ENCODE data around the gene GTF2H2C. TPM values are rescaled to one million over a fixed set of nuclear protein-coding genes. Genes with fewer than 3 reads are reported as not detected.
"Not testable (repeated sequence)": the region's sequence is repeated elsewhere in the genome, so short reads cannot be mapped to it uniquely, and the experiment has no call there.

Gene GTF2H2C
- total RNA-seq (10 to 100 TPM; 32.0 to 83.4 TPM), polyA plus RNA-seq (10 to 100 TPM; 18.3 to 21.4 TPM)
- long read RNA-seq, donor 1, partial matches to known transcripts: 0 of 2 reads
- long read RNA-seq, donor 1, other reads (novel, unspliced or antisense): 0 of 2 reads
- long read RNA-seq, donor 2: 0 reads
- long read RNA-seq, donor 3, partial matches to known transcripts: 0 of 2 reads
- long read RNA-seq, donor 3, other reads (novel, unspliced or antisense): 0 of 2 reads
- long read RNA-seq, donor 4, partial matches to known transcripts: 0 of 1 reads
- long read RNA-seq, donor 4, other reads (novel, unspliced or antisense): 0 of 1 reads
- long read RNA-seq, donor 5, partial matches to known transcripts: 0 of 8 reads
- long read RNA-seq, donor 5, other reads (novel, unspliced or antisense): 0 of 8 reads

DNA sequence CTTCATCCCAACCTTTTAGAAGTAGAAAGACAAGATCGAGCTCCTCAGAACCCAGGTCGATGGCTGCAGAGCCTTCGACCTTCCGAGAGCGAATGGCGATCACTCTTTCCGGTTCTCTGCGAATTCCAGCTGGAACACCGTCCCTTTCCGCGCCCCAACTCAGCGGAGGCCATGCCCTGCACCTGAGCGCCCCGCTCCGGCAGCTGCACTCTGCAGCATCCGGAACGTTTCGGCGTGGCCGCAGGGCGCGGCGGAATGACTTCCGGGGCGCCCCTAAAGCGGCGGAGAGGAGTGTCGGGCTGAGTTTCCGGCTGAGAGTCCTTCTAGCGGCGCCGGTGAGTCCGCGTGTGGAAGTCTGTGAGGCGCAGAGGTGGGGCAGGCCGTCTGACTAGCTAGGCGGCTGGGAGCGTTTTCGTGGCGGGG, at the start of gene GTF2H2C:
Gene GTF2H2C, plus strand, starts transcription at position 284 of the 423 bp plus-strand sequence. CDS start 4,942 bp downstream, outside the sequence.
- H3K9me3 ChIP-seq (ENCODE audit: control insufficient read depth in 4 of 4, insufficient read depth in 3 of 4, low read length in 3 of 4); H3K36me3 ChIP-seq (ENCODE audit: control insufficient read depth in 4 of 4, insufficient read depth in 4 of 4, low read length in 4 of 4); H3K27me3 ChIP-seq (ENCODE audit: control insufficient read depth in 3 of 3, insufficient read depth in 3 of 3, low read length in 2 of 3); H3K4me1 ChIP-seq (ENCODE audit: control insufficient read depth in 5 of 5, insufficient read depth in 5 of 5, low read length in 5 of 5): not testable (repeated sequence)
- ATAC-seq (ENCODE audit: insufficient read depth, low FRiP score) (peak; percentile 95), DNase-seq (peak; percentile 71 to 81 (median 77))
- TF ChIP-seq, protein P1, sequence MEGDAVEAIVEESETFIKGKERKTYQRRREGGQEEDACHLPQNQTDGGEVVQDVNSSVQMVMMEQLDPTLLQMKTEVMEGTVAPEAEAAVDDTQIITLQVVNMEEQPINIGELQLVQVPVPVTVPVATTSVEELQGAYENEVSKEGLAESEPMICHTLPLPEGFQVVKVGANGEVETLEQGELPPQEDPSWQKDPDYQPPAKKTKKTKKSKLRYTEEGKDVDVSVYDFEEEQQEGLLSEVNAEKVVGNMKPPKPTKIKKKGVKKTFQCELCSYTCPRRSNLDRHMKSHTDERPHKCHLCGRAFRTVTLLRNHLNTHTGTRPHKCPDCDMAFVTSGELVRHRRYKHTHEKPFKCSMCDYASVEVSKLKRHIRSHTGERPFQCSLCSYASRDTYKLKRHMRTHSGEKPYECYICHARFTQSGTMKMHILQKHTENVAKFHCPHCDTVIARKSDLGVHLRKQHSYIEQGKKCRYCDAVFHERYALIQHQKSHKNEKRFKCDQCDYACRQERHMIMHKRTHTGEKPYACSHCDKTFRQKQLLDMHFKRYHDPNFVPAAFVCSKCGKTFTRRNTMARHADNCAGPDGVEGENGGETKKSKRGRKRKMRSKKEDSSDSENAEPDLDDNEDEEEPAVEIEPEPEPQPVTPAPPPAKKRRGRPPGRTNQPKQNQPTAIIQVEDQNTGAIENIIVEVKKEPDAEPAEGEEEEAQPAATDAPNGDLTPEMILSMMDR (IDR thresholded peaks at IDR 0.05; ENCODE audit: control extremely low read depth, extremely low read depth): peak; percentile 18
- 0 to 1% methylated on average over 35 to 40 of the region's 40 CpGs for WGBS, 2 donors
- Histone ChIP-seq H3K9ac (ENCODE audit: insufficient read depth in 1 of 2, low read length in 2 of 2) (peak within 1 kb of the TSS in 1 of 2 donors; percentile 61), H3K4me3 (peak within 1 kb of the TSS; percentile 45), H3K27ac (ENCODE audit: low read depth in 1 of 2, low read length in 1 of 2) (peak within 1 kb of the TSS; percentile 53 to 70)

- DNase-seq (no peak), ATAC-seq (ENCODE audit: insufficient read depth, low FRiP score) (no peak)
- Histone ChIP-seq H3K36me3 (ENCODE audit: control insufficient read depth in 4 of 4, insufficient read depth in 4 of 4, low read length in 4 of 4) (no peaks in the 10 kb centered on the region), H3K27me3 (ENCODE audit: control insufficient read depth in 3 of 3, insufficient read depth in 3 of 3, low read length in 2 of 3) (no peaks in the 10 kb centered on the region), H3K27ac (ENCODE audit: low read depth in 1 of 2, low read length in 1 of 2) (no peak overlapping the region), H3K4me1 (ENCODE audit: control insufficient read depth in 5 of 5, insufficient read depth in 5 of 5, low read length in 5 of 5) (peaks cover 0 to 3% (median 0%) of the 10 kb centered on the region in 5 donors), H3K9ac (ENCODE audit: insufficient read depth in 1 of 2, low read length in 2 of 2) (no peak overlapping the region), H3K4me3 (no peak overlapping the region), H3K9me3 (ENCODE audit: control insufficient read depth in 4 of 4, insufficient read depth in 3 of 4, low read length in 3 of 4) (no peaks in the 10 kb centered on the region)
- TF ChIP-seq, protein P1 (IDR thresholded peaks at IDR 0.05; ENCODE audit: control extremely low read depth, extremely low read depth): no peak
- 92 to 97% methylated on average over 2 of the region's 2 CpGs for WGBS, 2 donors
These were observed 49.3 kb upstream of the GTF2H2C start for GRCh38 chr5:69510694-69511093.

DNA sequence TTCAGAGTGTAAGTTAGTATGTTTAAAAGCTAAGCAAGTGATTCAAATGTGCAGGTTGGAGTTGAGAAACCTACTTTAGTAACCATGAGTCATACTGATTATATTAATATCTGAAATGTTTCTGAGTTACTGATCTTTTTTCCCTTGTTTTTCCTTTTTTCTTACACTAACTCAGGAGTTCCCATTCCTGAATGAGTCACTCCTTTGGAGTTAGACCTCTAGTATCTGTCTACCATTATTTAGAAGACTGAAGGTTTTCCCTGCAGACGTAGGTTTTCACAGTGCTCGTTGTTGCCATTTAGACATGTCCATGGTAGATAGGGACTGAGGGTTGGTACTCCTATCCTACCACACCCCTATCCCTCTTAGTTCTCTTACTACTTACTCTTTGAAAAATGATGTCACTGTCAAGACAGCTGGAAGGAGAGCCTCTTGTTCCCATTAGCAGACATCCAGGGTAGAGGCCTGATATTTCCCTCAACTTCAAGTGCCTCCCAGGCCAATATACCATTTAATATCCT, 47.2 kb upstream of the GTF2H2C start:
- ATAC-seq (ENCODE audit: insufficient read depth, low FRiP score) (peak; percentile 38), DNase-seq (no peak)
- WGBS, 2 donors: 83 to 89% methylated on average over 2 of the region's 2 CpGs
- TF ChIP-seq, protein P1 (IDR thresholded peaks at IDR 0.05; ENCODE audit: control extremely low read depth, extremely low read depth): no peak
- no peaks in the 10 kb centered on the region for H3K27me3 ChIP-seq (ENCODE audit: control insufficient read depth in 3 of 3, insufficient read depth in 3 of 3, low read length in 2 of 3)
- no peak overlapping the region for H3K4me3 ChIP-seq
- H3K9ac ChIP-seq (ENCODE audit: insufficient read depth in 1 of 2, low read length in 2 of 2): no peak overlapping the region
- no peaks in the 10 kb centered on the region for H3K9me3 ChIP-seq (ENCODE audit: control insufficient read depth in 4 of 4, insufficient read depth in 3 of 4, low read length in 3 of 4)
- peaks cover 0 to 5% (median under 1%) of the 10 kb centered on the region in 5 donors for H3K4me1 ChIP-seq (ENCODE audit: control insufficient read depth in 5 of 5, insufficient read depth in 5 of 5, low read length in 5 of 5)
- no peaks in the 10 kb centered on the region for H3K36me3 ChIP-seq (ENCODE audit: control insufficient read depth in 4 of 4, insufficient read depth in 4 of 4, low read length in 4 of 4)
- peak overlapping the region in 1 of 2 donors; percentile 63 for H3K27ac ChIP-seq (ENCODE audit: low read depth in 1 of 2, low read length in 1 of 2)

DNA sequence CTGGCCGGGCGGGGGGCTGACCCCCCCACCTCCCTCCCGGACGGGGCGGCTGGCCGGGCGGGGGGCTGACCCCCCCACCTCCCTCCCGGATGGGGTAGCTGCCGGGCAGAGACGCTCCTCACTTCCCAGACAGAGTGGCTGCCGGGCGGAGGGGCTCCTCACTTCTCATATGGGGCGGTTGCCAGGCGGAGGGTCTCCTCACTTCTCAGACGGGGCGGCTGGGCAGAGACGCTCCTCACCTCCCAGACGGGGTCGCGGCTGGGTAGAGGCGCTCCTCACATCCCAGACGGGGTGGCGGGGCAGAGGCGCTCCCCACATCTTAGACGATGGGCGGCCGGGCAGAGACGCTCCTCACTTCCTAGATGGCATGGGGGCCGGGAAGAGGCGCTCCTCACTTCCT, 44.4 kb upstream of the GTF2H2C start:
- 96 to 98% methylated on average over 16 to 22 of the region's 30 CpGs for WGBS, 2 donors
- not testable (repeated sequence) for H3K27me3 ChIP-seq (ENCODE audit: control insufficient read depth in 3 of 3, insufficient read depth in 3 of 3, low read length in 2 of 3); H3K36me3 ChIP-seq (ENCODE audit: control insufficient read depth in 4 of 4, insufficient read depth in 4 of 4, low read length in 4 of 4); DNase-seq; H3K27ac ChIP-seq (ENCODE audit: low read depth in 1 of 2, low read length in 1 of 2); H3K9me3 ChIP-seq (ENCODE audit: control insufficient read depth in 4 of 4, insufficient read depth in 3 of 4, low read length in 3 of 4); H3K9ac ChIP-seq (ENCODE audit: insufficient read depth in 1 of 2, low read length in 2 of 2); H3K4me3 ChIP-seq; ATAC-seq (ENCODE audit: insufficient read depth, low FRiP score); H3K4me1 ChIP-seq (ENCODE audit: control insufficient read depth in 5 of 5, insufficient read depth in 5 of 5, low read length in 5 of 5)

Measured in lung (tissue), 16 donors.